Lower leg skin (tissue), 4 donors: ENCODE data around the gene TMEM229B. TPM values are rescaled to one million over a fixed set of nuclear protein-coding genes. Genes with fewer than 3 reads are reported as not detected.

Experiments
- DNase-seq, 2 donors: peaks; one replicate each; pipeline ENCODE4 v3.0.0-alpha.2; 2019; ENCODE audit warnings: low spot score in 2 of 2
- H3K4me3 ChIP-seq: fragments of 200-600 bp; sonication (generic); 2 replicates; pipeline ENCODE4 v1.5.1; 2017; ENCODE audit warnings: mild to moderate bottlenecking, low read depth; ENCODE audit not compliant: poor library complexity, severe bottlenecking
- POLR2A ChIP-seq, 2 donors: fragments of 450-650 bp; IDR thresholded peaks; one replicate each; pipeline ENCODE4 v1.6.1; 2016 to 2017; ENCODE audit warnings: antibody characterized with exemption in 2 of 2, mild to moderate bottlenecking in 1 of 2, moderate library complexity in 1 of 2
- WGBS, 2 donors: methylation state at CpG; one replicate each; pipeline ENCODE4 v1.1.5; 2018; 5-methylcytosine and 5-hydroxymethylcytosine counted together
- intact Hi-C: fragments of 100-400 bp; cut with DNase I; formaldehyde crosslinking; loops from one replicate; pipeline ENCODE4 v1.15.0; 2023; ENCODE audit warnings: low total_unique reads
- total RNA-seq, 4 donors: library from RNA; depleted of rRNA; stranded (reverse); fragments of >200 nt; gene quantifications; one replicate each; pipeline ENCODE4 v1.1.0, GENCODE V29; 2016
- TF ChIP-seq, protein P1 (sequence below), 3 donors: fragments of 450-650 bp; IDR thresholded peaks; one replicate each; pipeline ENCODE4 v1.5.1; 2016; ENCODE audit warnings: antibody characterized with exemption in 3 of 3, mild to moderate bottlenecking in 3 of 3, moderate library complexity in 2 of 3

Gene TMEM229B
- total RNA-seq, 4 donors from 2014 or later = 0.49 to 3.8 (median 2.5) TPM

DNA sequence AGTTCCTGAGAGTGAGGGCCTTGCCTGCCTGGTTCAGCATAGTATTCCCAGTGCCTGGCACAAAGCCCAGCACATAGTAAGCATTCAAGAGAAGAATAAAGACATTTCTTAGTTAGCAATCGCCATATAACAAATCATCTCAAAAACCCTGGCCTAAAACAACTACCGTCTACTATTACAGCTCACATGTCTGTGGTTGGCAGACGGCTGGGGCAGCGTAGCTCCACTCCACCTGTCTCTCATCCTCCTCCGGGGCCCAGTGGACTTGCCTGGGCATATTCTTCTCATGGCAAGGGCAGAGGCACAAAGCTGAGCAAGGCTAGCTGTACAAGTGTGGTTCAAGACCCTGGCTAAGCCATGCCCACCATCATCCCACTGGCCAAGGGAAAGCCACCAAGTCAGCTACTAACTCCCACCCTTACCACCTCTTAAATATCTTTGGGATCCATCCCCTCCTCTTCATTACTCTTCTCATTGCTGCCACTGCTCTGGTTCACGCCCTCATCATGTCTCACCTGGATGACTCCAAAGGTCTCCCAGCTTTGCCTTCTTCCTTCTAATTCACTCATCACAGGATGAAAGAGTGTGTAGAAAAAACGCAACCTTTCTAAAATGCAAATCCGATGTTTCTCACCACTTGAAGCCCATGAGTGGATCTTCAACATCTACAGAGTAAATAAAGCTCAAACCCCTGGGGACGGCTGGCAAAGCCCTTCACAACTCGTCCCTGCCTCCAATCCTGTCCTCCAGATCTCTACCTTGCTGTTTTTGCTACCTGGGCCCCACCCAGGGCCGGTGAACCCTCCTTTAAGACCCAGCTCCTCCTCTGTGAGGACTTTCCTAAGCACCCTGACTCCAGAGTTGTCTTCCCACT is 10.4 kb downstream of the TMEM229B start:
- DNase-seq = no peak
- intact Hi-C loops = no loop called here
- TF ChIP-seq POLR2A (IDR thresholded peaks at IDR 0.05) = no peak
- TF ChIP-seq, protein P1, sequence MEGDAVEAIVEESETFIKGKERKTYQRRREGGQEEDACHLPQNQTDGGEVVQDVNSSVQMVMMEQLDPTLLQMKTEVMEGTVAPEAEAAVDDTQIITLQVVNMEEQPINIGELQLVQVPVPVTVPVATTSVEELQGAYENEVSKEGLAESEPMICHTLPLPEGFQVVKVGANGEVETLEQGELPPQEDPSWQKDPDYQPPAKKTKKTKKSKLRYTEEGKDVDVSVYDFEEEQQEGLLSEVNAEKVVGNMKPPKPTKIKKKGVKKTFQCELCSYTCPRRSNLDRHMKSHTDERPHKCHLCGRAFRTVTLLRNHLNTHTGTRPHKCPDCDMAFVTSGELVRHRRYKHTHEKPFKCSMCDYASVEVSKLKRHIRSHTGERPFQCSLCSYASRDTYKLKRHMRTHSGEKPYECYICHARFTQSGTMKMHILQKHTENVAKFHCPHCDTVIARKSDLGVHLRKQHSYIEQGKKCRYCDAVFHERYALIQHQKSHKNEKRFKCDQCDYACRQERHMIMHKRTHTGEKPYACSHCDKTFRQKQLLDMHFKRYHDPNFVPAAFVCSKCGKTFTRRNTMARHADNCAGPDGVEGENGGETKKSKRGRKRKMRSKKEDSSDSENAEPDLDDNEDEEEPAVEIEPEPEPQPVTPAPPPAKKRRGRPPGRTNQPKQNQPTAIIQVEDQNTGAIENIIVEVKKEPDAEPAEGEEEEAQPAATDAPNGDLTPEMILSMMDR (IDR thresholded peaks at IDR 0.05) = no peak
- no peak overlapping the region for H3K4me3 ChIP-seq
- 78 to 81% methylated on average over 11 of the region's 11 CpGs for WGBS, 2 donors

DNA sequence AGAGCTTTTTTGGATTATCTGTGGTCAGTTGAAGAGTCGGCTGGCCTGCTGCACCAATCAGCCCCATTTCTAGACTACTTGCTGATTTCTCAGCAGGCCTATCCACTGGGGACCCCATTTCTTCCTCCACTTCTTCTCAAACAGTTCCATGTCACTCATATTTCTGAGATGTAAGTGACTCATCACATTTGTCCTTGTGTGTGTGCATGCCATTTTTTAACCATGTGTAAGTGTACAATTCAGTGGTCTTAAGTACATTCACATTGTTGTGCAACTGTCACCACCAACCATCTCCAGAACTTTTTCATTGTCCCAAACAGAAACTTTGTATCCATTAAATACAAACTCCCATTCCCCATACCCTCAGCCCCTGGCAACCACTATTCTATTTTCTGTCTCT is 14.2 kb downstream of the TMEM229B start:
- TF ChIP-seq POLR2A (IDR thresholded peaks at IDR 0.05) = no peak
- TF ChIP-seq, protein P1 (IDR thresholded peaks at IDR 0.05) = no peak
- no peak for DNase-seq
- intact Hi-C loops = no loop called here
- 81 to 82% methylated on average over 1 of the region's 1 CpG for WGBS, 2 donors
- H3K4me3 ChIP-seq = no peak overlapping the region

DNA sequence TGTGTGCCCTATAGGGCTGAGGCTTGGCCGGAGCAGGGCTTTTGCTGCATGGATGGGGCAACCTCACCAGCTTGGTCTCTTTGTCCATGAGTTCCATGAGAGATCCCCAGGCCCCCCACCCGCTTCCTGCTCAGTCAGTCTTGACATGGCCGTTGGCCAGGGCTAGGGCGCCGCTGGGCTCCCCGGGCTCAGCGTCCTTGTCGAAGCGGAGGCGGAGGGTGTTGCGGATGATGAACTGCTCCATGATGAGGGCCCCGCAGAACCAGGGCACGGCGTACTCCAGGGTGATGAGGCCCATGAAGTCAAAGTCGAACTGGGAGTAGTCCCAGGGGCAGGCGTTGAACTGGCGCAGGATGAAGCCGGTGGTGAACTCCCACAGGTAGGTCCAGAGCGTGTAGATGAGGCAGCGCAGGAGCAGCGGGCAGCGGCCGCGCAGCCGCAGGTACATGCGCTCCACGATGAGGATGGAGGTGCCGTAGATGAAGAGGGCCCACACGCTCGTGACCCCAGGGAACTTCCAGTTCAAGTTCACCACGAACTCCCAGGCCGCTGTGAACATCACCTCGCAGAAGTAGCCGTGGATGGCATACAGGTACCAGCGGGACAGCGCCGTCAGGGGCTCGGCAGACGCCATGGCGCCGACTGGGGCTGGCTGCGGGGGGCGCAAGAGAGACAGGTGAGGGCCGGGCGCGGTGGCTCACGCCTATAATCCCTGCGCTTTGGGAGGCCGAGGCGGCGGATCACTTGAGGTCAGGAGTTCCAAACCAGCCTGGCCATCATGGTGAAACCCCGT is 15.0 kb downstream of the TMEM229B start:
- DNase-seq = no peak
- no peak for TF ChIP-seq POLR2A (IDR thresholded peaks at IDR 0.05)
- TF ChIP-seq, protein P1 (IDR thresholded peaks at IDR 0.05) = no peak
- no peak overlapping the region for H3K4me3 ChIP-seq
- intact Hi-C loops = no loop called here
- WGBS, 2 donors = 97% methylated on average over 52 of the region's 52 CpGs

GRCh38 chr14:67472726-67473125 is 15.8 kb downstream of the TMEM229B start:
- DNase-seq = no peak
- TF ChIP-seq POLR2A (IDR thresholded peaks at IDR 0.05) = no peak
- TF ChIP-seq, protein P1 (IDR thresholded peaks at IDR 0.05) = no peak
- WGBS, 2 donors = 85 to 91% methylated on average over 10 of the region's 10 CpGs

GRCh38 chr14:67469954-67470353 is 18.6 kb downstream of the TMEM229B start:
- WGBS, 2 donors = 88 to 90% methylated on average over 2 to 3 of the region's 3 CpGs
- no peak for DNase-seq
- TF ChIP-seq POLR2A (IDR thresholded peaks at IDR 0.05) = no peak
- TF ChIP-seq, protein P1 (IDR thresholded peaks at IDR 0.05) = no peak
- H3K4me3 ChIP-seq = no peak overlapping the region
- intact Hi-C loops = no loop called here

More at GRCh38 chr14:67472726-67473125, 15.8 kb downstream of the TMEM229B start:
- intact Hi-C loops = no loop called here
- no peak overlapping the region for H3K4me3 ChIP-seq
